B cell (primary cell): ENCODE measurements around the gene COG2. TPM values are rescaled to one million over a fixed set of nuclear protein-coding genes. Genes with fewer than 3 reads are reported as not detected.

Experiments used
- ATAC-seq: fragments of 200-7000 bp; cut with Tn5 transposase; one replicate; pipeline ENCODE4 v1.10.0; 2021; ENCODE audit warnings: low read depth, mild to moderate bottlenecking, moderate number of reproducible peaks, moderate library complexity
- CTCF ChIA-PET: fragments of 350-600 bp; sonication (Branson Sonifier 250); formaldehyde crosslinking; loops from one replicate; lab custom pipeline; 2021; ENCODE audit warnings: antibody characterized with exemption, inconsistent platforms; lab: Charles Lee
- POLR2A ChIA-PET: fragments of 350-600 bp; sonication (Branson Sonifier 250); formaldehyde crosslinking; loops from one replicate; lab custom pipeline; 2021; ENCODE audit warnings: antibody characterized with exemption; lab: Charles Lee
- DNase-seq: peaks from one replicate; pipeline ENCODE4 v3.0.0; 2013
- H2AFZ ChIP-seq: 2 replicates; pipeline ENCODE4 v1.6.1; 2012; ENCODE audit warnings: mild to moderate bottlenecking, low read depth, low read length; ENCODE audit not compliant: insufficient read depth, poor library complexity, severe bottlenecking
- H3K27ac ChIP-seq, 2 donors: 1 replicate in 1 of 2; 2 replicates in 1 of 2; pipeline ENCODE4 v1.5.1; 2012 to 2013; ENCODE audit warnings: low read length in 2 of 2, mild to moderate bottlenecking in 2 of 2, moderate library complexity in 1 of 2
- H3K27me3 ChIP-seq, 4 experiments: fragments of 200-600 bp in 1 of 4; sonication (generic) in 1 of 4; replicated peaks in 1 of 4; 1 replicate in 2 of 4; 2 replicates in 2 of 4; pipeline versions ENCODE4 v1.6.1 to v1.7.0; 2013 to 2016; ENCODE audit warnings: low read length in 3 of 4, mild to moderate bottlenecking in 2 of 4, mixed read lengths in 1 of 4, moderate library complexity in 1 of 4; ENCODE audit not compliant: insufficient read depth in 4 of 4, control insufficient read depth in 3 of 4; ENCODE audit errors: control extremely low read depth in 1 of 4
- H3K36me3 ChIP-seq, 2 experiments: replicated peaks in 1 of 2; 1 replicate in 1 of 2; 2 replicates in 1 of 2; pipeline versions ENCODE4 v1.6.1 to v1.7.1; 2013; ENCODE audit warnings: low read length in 1 of 2; ENCODE audit not compliant: insufficient read depth in 2 of 2, control insufficient read depth in 1 of 2; ENCODE audit errors: control extremely low read depth in 1 of 2, extremely low read depth in 1 of 2
- H3K4me1 ChIP-seq, 2 donors: fragments of 200-600 bp in 1 of 2; sonication (generic) in 1 of 2; 1 replicate in 1 of 2; 2 replicates in 1 of 2; pipeline versions ENCODE4 v1.5.1 to v1.6.1; 2013 to 2017; ENCODE audit warnings: low read length in 2 of 2; ENCODE audit not compliant: control insufficient read depth in 2 of 2, insufficient read depth in 2 of 2
- H3K4me2 ChIP-seq: replicated peaks from 2 replicates; pipeline ENCODE3; 2012; ENCODE audit warnings: mild to moderate bottlenecking, low read depth, low read length; ENCODE audit not compliant: poor library complexity, severe bottlenecking
- H3K4me3 ChIP-seq, 5 experiments: fragments of 200-600 bp in 1 of 5; sonication (generic) in 1 of 5; 1 replicate in 3 of 5; 2 replicates in 2 of 5; pipeline versions ENCODE4 v1.5.1 to v1.7.0; 2011 to 2016; ENCODE audit warnings: low read length in 4 of 5, mild to moderate bottlenecking in 4 of 5, low read depth in 2 of 5, control low read depth in 1 of 5, moderate library complexity in 1 of 5; ENCODE audit not compliant: insufficient read depth in 1 of 5; ENCODE audit errors: control extremely low read depth in 1 of 5, extremely low read depth in 1 of 5
- H3K79me2 ChIP-seq: fragments of 200-600 bp; sonication (generic); one replicate; pipeline ENCODE4 v1.6.0; 2016; ENCODE audit warnings: low read length; ENCODE audit not compliant: control insufficient read depth, insufficient read depth
- H3K9ac ChIP-seq: fragments of 200-600 bp; sonication (generic); 2 replicates; pipeline ENCODE4 v1.6.1; 2017; ENCODE audit warnings: mild to moderate bottlenecking, low read length, moderate library complexity
- H3K9me3 ChIP-seq, 3 donors: one replicate each; pipeline versions ENCODE4 v1.6.1 to v1.7.1; 2013; ENCODE audit warnings: low read length in 2 of 3; ENCODE audit not compliant: control insufficient read depth in 2 of 3, insufficient read depth in 1 of 3; ENCODE audit errors: control extremely low read depth in 1 of 3
- H4K20me1 ChIP-seq: 2 replicates; pipeline ENCODE4 v1.6.0; 2012; ENCODE audit warnings: mild to moderate bottlenecking, low read length; ENCODE audit not compliant: insufficient read depth, control insufficient read depth, poor library complexity, severe bottlenecking
- H3K27ac Mint-ChIP-seq: one replicate; pipeline ENCODE4 v1.8.0; 2021; ENCODE audit warnings: mixed read lengths
- H3K27me3 Mint-ChIP-seq: one replicate; pipeline ENCODE4 v1.8.0; 2021; ENCODE audit warnings: mixed read lengths
- H3K4me1 Mint-ChIP-seq: one replicate; pipeline ENCODE4 v1.8.0; 2021; ENCODE audit warnings: mixed read lengths
- H3K4me3 Mint-ChIP-seq: one replicate; pipeline ENCODE4 v1.8.0; 2021; ENCODE audit warnings: mixed read lengths
- H3K9me3 Mint-ChIP-seq: one replicate; pipeline ENCODE4 v1.8.0; 2022; ENCODE audit warnings: mixed read lengths; ENCODE audit not compliant: insufficient read depth
- CTCF ChIP-seq: fragments of 200-600 bp; IDR thresholded peaks from one replicate; pipeline ENCODE4 v1.8.0; 2022; ENCODE audit warnings: antibody characterized with exemption, mild to moderate bottlenecking
- EZH2 ChIP-seq: IDR thresholded peaks from 2 replicates; pipeline ENCODE4 v1.6.1; 2012; ENCODE audit warnings: borderline replicate concordance, low read depth, mild to moderate bottlenecking, moderate library complexity, low read length; ENCODE audit not compliant: insufficient read depth, poor library complexity, severe bottlenecking
- WGBS: methylation state at CpG from one replicate; pipeline ENCODE4 v1.1.5; 2013; ENCODE audit warnings: missing lambda C conversion rate; ENCODE audit not compliant: insufficient coverage; 5-methylcytosine and 5-hydroxymethylcytosine counted together
- intact Hi-C: fragments of 100-400 bp; cut with micrococcal nuclease; formaldehyde crosslinking; loops from one replicate; pipeline ENCODE4 v1.10.0; 2022
- polyA plus RNA-seq: library from polyadenylated mRNA; depleted of rRNA; stranded (reverse); fragments of >200 nt; gene quantifications from 2 replicates; pipeline ENCODE4 v1.2.3, GENCODE V29; 2012
- total RNA-seq, 2 donors: library from RNA; stranded (reverse); fragments of 120-200 nt in 1 of 2; gene quantifications; 1 replicate in 1 of 2; 2 replicates in 1 of 2; pipeline versions ENCODE4 v1.2.3 to v1.2.4, GENCODE V29; 2013 to 2022

Gene COG2
- total and polyA plus RNA-seq, 2 donors (not counting 1 experiment from before 2014, with no cell fraction given): 17.0 to 42.5 TPM

- Mint-ChIP-seq H3K9me3 (no peaks in the 10 kb centered on the region), H3K27me3 (peaks cover 8% of the 10 kb centered on the region), H3K4me1 (no peaks in the 10 kb centered on the region), H3K4me3 (no peak overlapping the region), H3K27ac (no peak overlapping the region)
- Histone ChIP-seq H3K27ac (no peak overlapping the region), H3K4me2 (no peak overlapping the region), H3K4me1 (no peaks in the 10 kb centered on the region), H3K9ac (no peak overlapping the region), H3K36me3 (no peaks in the 10 kb centered on the region), H3K27me3 (peaks cover 0 to 3% (median 0%) of the 10 kb centered on the region in 4 experiments), H4K20me1 (no peaks in the 10 kb centered on the region), H3K9me3 (no peaks in the 10 kb centered on the region), H2AFZ (no peak overlapping the region), H3K79me2 (no peaks in the 10 kb centered on the region), H3K4me3 (no peak overlapping the region)
- POLR2A ChIA-PET: no interaction called here
- no peak for TF ChIP-seq CTCF
- no peak for TF ChIP-seq EZH2
- CTCF ChIA-PET: no interaction called here
- WGBS: 93% methylated on average over 14 of the region's 19 CpGs
- no peak for ATAC-seq
- DNase-seq: no peak
- intact Hi-C loops: no loop called here
Measured at GRCh38 chr1:230701895-230702768, 59.9 kb downstream of the COG2 start.
